Measurements from ENCODE around the gene MRGPRG. TPM values are rescaled to one million over a fixed set of nuclear protein-coding genes. Genes with fewer than 3 reads are reported as not detected.

Gene MRGPRG
- total and polyA plus RNA-seq, 11 donors, result not detected

GRCh38 chr11:3217818-3218482 lies 663 bp downstream of the MRGPRG start:
- ATAC-seq, result no peak
- Histone ChIP-seq H3K4me3 (no peak overlapping the region), H3K9me3 (no peaks in the 10 kb centered on the region), H3K27me3 (peaks cover 0 to 65% (median 27%) of the 10 kb centered on the region in 9 donors), H3K27ac (no peak overlapping the region), H3K36me3 (no peaks in the 10 kb centered on the region), H3K4me1 (peaks cover 0 to 15% (median 0%) of the 10 kb centered on the region in 12 donors)
- TF ChIP-seq, protein P1, sequence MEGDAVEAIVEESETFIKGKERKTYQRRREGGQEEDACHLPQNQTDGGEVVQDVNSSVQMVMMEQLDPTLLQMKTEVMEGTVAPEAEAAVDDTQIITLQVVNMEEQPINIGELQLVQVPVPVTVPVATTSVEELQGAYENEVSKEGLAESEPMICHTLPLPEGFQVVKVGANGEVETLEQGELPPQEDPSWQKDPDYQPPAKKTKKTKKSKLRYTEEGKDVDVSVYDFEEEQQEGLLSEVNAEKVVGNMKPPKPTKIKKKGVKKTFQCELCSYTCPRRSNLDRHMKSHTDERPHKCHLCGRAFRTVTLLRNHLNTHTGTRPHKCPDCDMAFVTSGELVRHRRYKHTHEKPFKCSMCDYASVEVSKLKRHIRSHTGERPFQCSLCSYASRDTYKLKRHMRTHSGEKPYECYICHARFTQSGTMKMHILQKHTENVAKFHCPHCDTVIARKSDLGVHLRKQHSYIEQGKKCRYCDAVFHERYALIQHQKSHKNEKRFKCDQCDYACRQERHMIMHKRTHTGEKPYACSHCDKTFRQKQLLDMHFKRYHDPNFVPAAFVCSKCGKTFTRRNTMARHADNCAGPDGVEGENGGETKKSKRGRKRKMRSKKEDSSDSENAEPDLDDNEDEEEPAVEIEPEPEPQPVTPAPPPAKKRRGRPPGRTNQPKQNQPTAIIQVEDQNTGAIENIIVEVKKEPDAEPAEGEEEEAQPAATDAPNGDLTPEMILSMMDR (IDR thresholded peaks at IDR 0.05), result no peak
- no peak for TF ChIP-seq POLR2A (IDR thresholded peaks at IDR 0.05)
- DNase-seq, result peak in 2 of 5 donors; percentile 11 to 51
- intact Hi-C loops (cut with DNase I), result loop anchor here (1.0 to 10.0 kb wide), 10 partner anchors 106 to 183 kb away; no protein-coding TSS in a partner anchor
- WGBS, 4 donors, result 80 to 88% (median 83%) methylated on average over 41 to 49 of the region's 49 CpGs

GRCh38 chr11:3216027-3216525 lies 2.5 kb downstream of the MRGPRG start:
- H3K4me1 ChIP-seq, result peaks cover 0 to 14% (median 0%) of the 10 kb centered on the region in 12 donors
- no peak overlapping the region for H3K27ac ChIP-seq
- 68 to 75% (median 74%) methylated on average over 11 of the region's 11 CpGs for WGBS, 4 donors
- ATAC-seq, result no peak
- H3K9me3 ChIP-seq, result peaks cover 0 to 10% (median 4%) of the 10 kb centered on the region in 12 donors
- TF ChIP-seq, protein P1 (IDR thresholded peaks at IDR 0.05), result no peak
- no peak for TF ChIP-seq POLR2A (IDR thresholded peaks at IDR 0.05)
- no peak overlapping the region for H3K4me3 ChIP-seq
- peaks cover 0 to 51% (median 17%) of the 10 kb centered on the region in 9 donors for H3K27me3 ChIP-seq
- intact Hi-C loops (cut with DNase I), result loop anchor here (2.0 to 10.0 kb wide), 9 partner anchors 104 to 181 kb away; no protein-coding TSS in a partner anchor
- H3K36me3 ChIP-seq, result no peaks in the 10 kb centered on the region
- peak in 1 of 5 donors; percentile 40 for DNase-seq

DNA sequence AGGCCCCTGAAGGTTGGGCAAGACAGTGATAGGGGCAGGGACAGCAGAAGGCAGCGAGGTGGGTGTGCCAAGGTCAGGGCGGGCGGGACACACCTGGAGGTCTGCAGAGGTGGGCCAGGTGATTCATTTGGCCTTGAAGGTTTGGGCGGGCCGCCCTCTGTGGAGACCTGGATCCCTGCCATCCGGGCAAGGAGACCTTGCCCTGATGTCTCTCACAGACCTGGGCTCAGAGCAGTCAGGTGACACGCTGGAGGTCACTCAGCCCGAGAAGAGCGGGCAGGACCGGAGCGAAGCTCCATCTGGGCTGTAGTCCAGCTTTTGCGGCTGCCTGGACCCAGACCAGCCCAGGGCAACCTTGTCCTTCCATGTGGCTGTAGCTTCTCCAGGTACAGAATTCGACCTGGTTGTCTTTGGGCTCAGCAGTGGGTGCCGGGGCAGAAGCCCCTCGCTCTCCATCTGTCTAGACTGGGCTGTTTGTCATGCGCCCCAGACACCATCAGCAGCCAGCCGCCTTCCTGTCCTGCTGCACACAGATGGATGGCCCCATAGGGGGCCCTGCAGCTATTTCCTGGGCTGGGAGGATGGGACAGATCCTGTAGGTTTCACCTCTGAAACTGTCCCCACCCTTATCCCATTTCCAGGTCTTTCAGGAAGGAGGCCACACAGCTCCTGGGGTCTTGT lies 3.1 kb downstream of the MRGPRG start:
- H3K27me3 ChIP-seq, result peaks cover 0 to 45% (median 14%) of the 10 kb centered on the region in 9 donors
- ATAC-seq (no peak), DNase-seq (peak in 2 of 5 donors; percentile 14 to 51)
- no peak overlapping the region for H3K4me3 ChIP-seq
- H3K36me3 ChIP-seq, result no peaks in the 10 kb centered on the region
- peaks cover 0 to 9% (median 0%) of the 10 kb centered on the region in 12 donors for H3K4me1 ChIP-seq
- intact Hi-C loops (cut with DNase I), result loop anchor here (2.0 to 10.0 kb wide), 9 partner anchors 103 to 181 kb away; no protein-coding TSS in a partner anchor
- 66 to 67% (median 66%) methylated on average over 12 to 17 of the region's 17 CpGs for WGBS, 4 donors
- TF ChIP-seq POLR2A (IDR thresholded peaks at IDR 0.05), result no peak
- TF ChIP-seq, protein P1 (IDR thresholded peaks at IDR 0.05), result no peak
- peaks cover 0 to 16% (median 7%) of the 10 kb centered on the region in 12 donors for H3K9me3 ChIP-seq
- no peak overlapping the region for H3K27ac ChIP-seq

DNA sequence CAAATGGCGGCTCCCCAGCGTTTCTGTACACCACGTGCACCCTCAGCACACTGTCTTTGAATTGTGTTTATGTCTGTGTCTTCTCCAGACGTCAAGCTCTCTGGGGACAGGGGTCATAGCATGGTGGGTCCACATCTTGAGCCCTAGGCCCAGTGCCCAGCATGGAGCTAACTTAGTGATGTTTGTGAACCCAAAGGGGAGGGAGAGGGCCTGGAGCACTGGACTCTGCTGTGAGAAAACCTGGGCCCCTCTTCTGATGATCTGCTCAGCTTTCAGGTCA lies 4.3 kb downstream of the MRGPRG start:
- Histone ChIP-seq H3K27ac (no peak overlapping the region), H3K9me3 (peaks cover 0 to 22% (median 8%) of the 10 kb centered on the region in 12 donors), H3K36me3 (no peaks in the 10 kb centered on the region), H3K4me1 (peaks cover 0 to 9% (median 0%) of the 10 kb centered on the region in 12 donors), H3K27me3 (peaks cover 0 to 38% (median 12%) of the 10 kb centered on the region in 9 donors), H3K4me3 (no peak overlapping the region)
- WGBS, 4 donors, result 75 to 88% (median 80%) methylated on average over 3 to 4 of the region's 4 CpGs
- DNase-seq (no peak), ATAC-seq (no peak)
- TF ChIP-seq POLR2A (IDR thresholded peaks at IDR 0.05), result no peak
- TF ChIP-seq, protein P1 (IDR thresholded peaks at IDR 0.05), result no peak
- intact Hi-C loops (cut with DNase I), result loop anchor here in 2 of 10 donors (10.0 kb wide), 2 partner anchors 120 to 180 kb away; no protein-coding TSS in a partner anchor

Data from heart left ventricle (tissue), 16 donors.